B cell (primary cell): ENCODE data around the gene MTCL1. TPM values are rescaled to one million over a fixed set of nuclear protein-coding genes. Genes with fewer than 3 reads are reported as not detected.

Experiments
- ATAC-seq: fragments of 200-7000 bp; cut with Tn5 transposase; one replicate; pipeline ENCODE4 v1.10.0; 2021; ENCODE audit warnings: low read depth, mild to moderate bottlenecking, moderate number of reproducible peaks, moderate library complexity
- CTCF ChIA-PET: fragments of 350-600 bp; sonication (Branson Sonifier 250); formaldehyde crosslinking; loops from one replicate; lab custom pipeline; 2021; ENCODE audit warnings: antibody characterized with exemption, inconsistent platforms; lab: Charles Lee
- POLR2A ChIA-PET: fragments of 350-600 bp; sonication (Branson Sonifier 250); formaldehyde crosslinking; loops from one replicate; lab custom pipeline; 2021; ENCODE audit warnings: antibody characterized with exemption; lab: Charles Lee
- DNase-seq: peaks from one replicate; pipeline ENCODE4 v3.0.0; 2013
- H2AFZ ChIP-seq: 2 replicates; pipeline ENCODE4 v1.6.1; 2012; ENCODE audit warnings: mild to moderate bottlenecking, low read depth, low read length; ENCODE audit not compliant: insufficient read depth, poor library complexity, severe bottlenecking
- H3K27ac ChIP-seq, 2 donors: 1 replicate in 1 of 2; 2 replicates in 1 of 2; pipeline ENCODE4 v1.5.1; 2012 to 2013; ENCODE audit warnings: low read length in 2 of 2, mild to moderate bottlenecking in 2 of 2, moderate library complexity in 1 of 2
- H3K27me3 ChIP-seq, 4 experiments: fragments of 200-600 bp in 1 of 4; sonication (generic) in 1 of 4; replicated peaks in 1 of 4; 1 replicate in 2 of 4; 2 replicates in 2 of 4; pipeline versions ENCODE4 v1.6.1 to v1.7.0; 2013 to 2016; ENCODE audit warnings: low read length in 3 of 4, mild to moderate bottlenecking in 2 of 4, mixed read lengths in 1 of 4, moderate library complexity in 1 of 4; ENCODE audit not compliant: insufficient read depth in 4 of 4, control insufficient read depth in 3 of 4; ENCODE audit errors: control extremely low read depth in 1 of 4
- H3K36me3 ChIP-seq, 2 experiments: replicated peaks in 1 of 2; 1 replicate in 1 of 2; 2 replicates in 1 of 2; pipeline versions ENCODE4 v1.6.1 to v1.7.1; 2013; ENCODE audit warnings: low read length in 1 of 2; ENCODE audit not compliant: insufficient read depth in 2 of 2, control insufficient read depth in 1 of 2; ENCODE audit errors: control extremely low read depth in 1 of 2, extremely low read depth in 1 of 2
- H3K4me1 ChIP-seq, 2 donors: fragments of 200-600 bp in 1 of 2; sonication (generic) in 1 of 2; 1 replicate in 1 of 2; 2 replicates in 1 of 2; pipeline versions ENCODE4 v1.5.1 to v1.6.1; 2013 to 2017; ENCODE audit warnings: low read length in 2 of 2; ENCODE audit not compliant: control insufficient read depth in 2 of 2, insufficient read depth in 2 of 2
- H3K4me2 ChIP-seq: replicated peaks from 2 replicates; pipeline ENCODE3; 2012; ENCODE audit warnings: mild to moderate bottlenecking, low read depth, low read length; ENCODE audit not compliant: poor library complexity, severe bottlenecking
- H3K4me3 ChIP-seq, 5 experiments: fragments of 200-600 bp in 1 of 5; sonication (generic) in 1 of 5; 1 replicate in 3 of 5; 2 replicates in 2 of 5; pipeline versions ENCODE4 v1.5.1 to v1.7.0; 2011 to 2016; ENCODE audit warnings: low read length in 4 of 5, mild to moderate bottlenecking in 4 of 5, low read depth in 2 of 5, control low read depth in 1 of 5, moderate library complexity in 1 of 5; ENCODE audit not compliant: insufficient read depth in 1 of 5; ENCODE audit errors: control extremely low read depth in 1 of 5, extremely low read depth in 1 of 5
- H3K79me2 ChIP-seq: fragments of 200-600 bp; sonication (generic); one replicate; pipeline ENCODE4 v1.6.0; 2016; ENCODE audit warnings: low read length; ENCODE audit not compliant: control insufficient read depth, insufficient read depth
- H3K9ac ChIP-seq: fragments of 200-600 bp; sonication (generic); 2 replicates; pipeline ENCODE4 v1.6.1; 2017; ENCODE audit warnings: mild to moderate bottlenecking, low read length, moderate library complexity
- H3K9me3 ChIP-seq, 3 donors: one replicate each; pipeline versions ENCODE4 v1.6.1 to v1.7.1; 2013; ENCODE audit warnings: low read length in 2 of 3; ENCODE audit not compliant: control insufficient read depth in 2 of 3, insufficient read depth in 1 of 3; ENCODE audit errors: control extremely low read depth in 1 of 3
- H4K20me1 ChIP-seq: 2 replicates; pipeline ENCODE4 v1.6.0; 2012; ENCODE audit warnings: mild to moderate bottlenecking, low read length; ENCODE audit not compliant: insufficient read depth, control insufficient read depth, poor library complexity, severe bottlenecking
- H3K27ac Mint-ChIP-seq: one replicate; pipeline ENCODE4 v1.8.0; 2021; ENCODE audit warnings: mixed read lengths
- H3K27me3 Mint-ChIP-seq: one replicate; pipeline ENCODE4 v1.8.0; 2021; ENCODE audit warnings: mixed read lengths
- H3K4me1 Mint-ChIP-seq: one replicate; pipeline ENCODE4 v1.8.0; 2021; ENCODE audit warnings: mixed read lengths
- H3K4me3 Mint-ChIP-seq: one replicate; pipeline ENCODE4 v1.8.0; 2021; ENCODE audit warnings: mixed read lengths
- H3K9me3 Mint-ChIP-seq: one replicate; pipeline ENCODE4 v1.8.0; 2022; ENCODE audit warnings: mixed read lengths; ENCODE audit not compliant: insufficient read depth
- EZH2 ChIP-seq: IDR thresholded peaks from 2 replicates; pipeline ENCODE4 v1.6.1; 2012; ENCODE audit warnings: borderline replicate concordance, low read depth, mild to moderate bottlenecking, moderate library complexity, low read length; ENCODE audit not compliant: insufficient read depth, poor library complexity, severe bottlenecking
- WGBS: methylation state at CpG from one replicate; pipeline ENCODE4 v1.1.5; 2013; ENCODE audit warnings: missing lambda C conversion rate; ENCODE audit not compliant: insufficient coverage; 5-methylcytosine and 5-hydroxymethylcytosine counted together
- intact Hi-C: fragments of 100-400 bp; cut with micrococcal nuclease; formaldehyde crosslinking; loops from one replicate; pipeline ENCODE4 v1.10.0; 2022
- polyA plus RNA-seq: library from polyadenylated mRNA; depleted of rRNA; stranded (reverse); fragments of >200 nt; gene quantifications from 2 replicates; pipeline ENCODE4 v1.2.3, GENCODE V29; 2012
- total RNA-seq, 2 donors: library from RNA; stranded (reverse); fragments of 120-200 nt in 1 of 2; gene quantifications; 1 replicate in 1 of 2; 2 replicates in 1 of 2; pipeline versions ENCODE4 v1.2.3 to v1.2.4, GENCODE V29; 2013 to 2022
- TF ChIP-seq, protein P1 (sequence below): fragments of 200-600 bp; IDR thresholded peaks from one replicate; pipeline ENCODE4 v1.8.0; 2022; ENCODE audit warnings: antibody characterized with exemption, mild to moderate bottlenecking

The MTCL1 gene
- total and polyA plus RNA-seq, 2 donors (not counting 1 experiment from before 2014, with no cell fraction given), result 2.7 to 5.8 TPM

DNA sequence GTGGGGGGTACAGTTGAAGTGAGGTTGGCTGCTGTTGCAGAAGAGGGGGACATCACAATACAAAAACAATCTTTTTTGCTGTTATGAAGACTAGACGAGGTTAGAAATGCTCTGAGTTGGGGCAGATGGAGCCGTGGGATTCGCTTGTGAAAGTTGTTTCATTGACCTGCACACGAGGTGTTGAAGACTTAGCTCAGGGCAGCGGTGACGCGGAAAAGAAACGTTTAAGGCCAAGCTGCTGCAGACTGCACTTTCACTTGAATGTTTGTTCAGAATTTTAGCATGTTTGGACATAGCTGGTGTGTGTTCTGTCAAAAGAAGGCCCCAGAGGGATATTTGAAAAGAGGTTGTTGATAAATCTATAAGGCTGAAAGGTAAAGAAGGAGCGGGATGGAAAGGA is 46.3 kb downstream of the MTCL1 start:
- TF ChIP-seq, protein P1, sequence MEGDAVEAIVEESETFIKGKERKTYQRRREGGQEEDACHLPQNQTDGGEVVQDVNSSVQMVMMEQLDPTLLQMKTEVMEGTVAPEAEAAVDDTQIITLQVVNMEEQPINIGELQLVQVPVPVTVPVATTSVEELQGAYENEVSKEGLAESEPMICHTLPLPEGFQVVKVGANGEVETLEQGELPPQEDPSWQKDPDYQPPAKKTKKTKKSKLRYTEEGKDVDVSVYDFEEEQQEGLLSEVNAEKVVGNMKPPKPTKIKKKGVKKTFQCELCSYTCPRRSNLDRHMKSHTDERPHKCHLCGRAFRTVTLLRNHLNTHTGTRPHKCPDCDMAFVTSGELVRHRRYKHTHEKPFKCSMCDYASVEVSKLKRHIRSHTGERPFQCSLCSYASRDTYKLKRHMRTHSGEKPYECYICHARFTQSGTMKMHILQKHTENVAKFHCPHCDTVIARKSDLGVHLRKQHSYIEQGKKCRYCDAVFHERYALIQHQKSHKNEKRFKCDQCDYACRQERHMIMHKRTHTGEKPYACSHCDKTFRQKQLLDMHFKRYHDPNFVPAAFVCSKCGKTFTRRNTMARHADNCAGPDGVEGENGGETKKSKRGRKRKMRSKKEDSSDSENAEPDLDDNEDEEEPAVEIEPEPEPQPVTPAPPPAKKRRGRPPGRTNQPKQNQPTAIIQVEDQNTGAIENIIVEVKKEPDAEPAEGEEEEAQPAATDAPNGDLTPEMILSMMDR, result no peak
- no peak for TF ChIP-seq EZH2
- WGBS, result 89% methylated on average over 8 of the region's 9 CpGs
- no peaks in the 10 kb centered on the region for H3K9me3 ChIP-seq
- H2AFZ ChIP-seq, result no peak overlapping the region
- H3K4me2 ChIP-seq, result no peak overlapping the region
- H3K9ac ChIP-seq, result no peak overlapping the region
- intact Hi-C loops, result no loop called here
- DNase-seq, result no peak
- ChIA-PET POLR2A (no interaction called here), CTCF (no interaction called here)
- no peaks in the 10 kb centered on the region for H3K27me3 Mint-ChIP-seq
- no peak for ATAC-seq
- H4K20me1 ChIP-seq, result no peaks in the 10 kb centered on the region
- no peaks in the 10 kb centered on the region for H3K9me3 Mint-ChIP-seq
- H3K36me3 ChIP-seq, result no peaks in the 10 kb centered on the region
- H3K27ac Mint-ChIP-seq, result no peak overlapping the region
- no peak overlapping the region for H3K4me3 ChIP-seq
- H3K27me3 ChIP-seq, result no peaks in the 10 kb centered on the region
- no peak overlapping the region for H3K27ac ChIP-seq
- H3K4me1 Mint-ChIP-seq, result peaks cover 27% of the 10 kb centered on the region
- H3K4me1 ChIP-seq, result peaks cover 22 to 25% of the 10 kb centered on the region in 2 donors
- H3K4me3 Mint-ChIP-seq, result no peak overlapping the region
- H3K79me2 ChIP-seq, result peaks cover 8% of the 10 kb centered on the region

DNA sequence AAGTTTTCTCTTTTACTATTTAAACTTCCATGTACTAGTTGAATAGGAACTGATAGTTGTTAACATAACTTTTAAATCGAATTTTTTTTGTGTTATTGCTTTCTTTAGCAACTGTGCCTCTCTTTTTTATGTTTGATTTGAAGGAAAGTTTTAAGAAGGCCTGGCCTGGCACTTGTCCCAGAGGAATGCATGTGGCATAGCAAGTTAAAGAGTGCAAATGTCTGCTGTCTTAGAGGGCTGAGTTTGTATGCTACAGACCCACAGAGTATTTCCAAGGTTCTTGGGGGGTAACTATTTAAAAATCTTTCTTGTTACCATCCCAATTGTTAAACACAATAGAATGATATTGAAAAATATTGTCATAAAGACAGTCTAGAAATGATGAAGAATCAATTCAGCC is 47.0 kb downstream of the MTCL1 start:
- no peak for ATAC-seq
- no peak overlapping the region for H3K4me2 ChIP-seq

More for the DNA sequence above, 47.0 kb downstream of the MTCL1 start:
- H2AFZ ChIP-seq, result no peak overlapping the region
- DNase-seq, result no peak
- H3K4me1 ChIP-seq, result peaks cover 29 to 32% of the 10 kb centered on the region in 2 donors
- H3K9me3 Mint-ChIP-seq, result no peaks in the 10 kb centered on the region
- no peak overlapping the region for H3K27ac ChIP-seq
- no peaks in the 10 kb centered on the region for H4K20me1 ChIP-seq
- H3K9me3 ChIP-seq, result no peaks in the 10 kb centered on the region
- no peak overlapping the region for H3K9ac ChIP-seq
- ChIA-PET POLR2A (no interaction called here), CTCF (no interaction called here)
- TF ChIP-seq, protein P1, result no peak
- TF ChIP-seq EZH2, result no peak
- H3K27me3 ChIP-seq, result no peaks in the 10 kb centered on the region
- no peak overlapping the region for H3K4me3 ChIP-seq
- peaks cover 8% of the 10 kb centered on the region for H3K79me2 ChIP-seq
- no CpG with 5 or more reads among the region's 1 CpG for WGBS
- no peak overlapping the region for H3K27ac Mint-ChIP-seq
- peaks cover 31% of the 10 kb centered on the region for H3K4me1 Mint-ChIP-seq
- intact Hi-C loops, result no loop called here
- no peaks in the 10 kb centered on the region for H3K27me3 Mint-ChIP-seq
- H3K4me3 Mint-ChIP-seq, result no peak overlapping the region
- no peaks in the 10 kb centered on the region for H3K36me3 ChIP-seq
